ENCODE measurements around the gene KLHL36. TPM values are rescaled to one million over a fixed set of nuclear protein-coding genes. Genes with fewer than 3 reads are reported as not detected.
"Not testable (repeated sequence)": the region's sequence is repeated elsewhere in the genome, so short reads cannot be mapped to it uniquely, and the experiment has no call there.

The KLHL36 gene
- total and polyA plus RNA-seq, 9 donors = 20.7 to 94.9 (median 55.9) TPM

DNA sequence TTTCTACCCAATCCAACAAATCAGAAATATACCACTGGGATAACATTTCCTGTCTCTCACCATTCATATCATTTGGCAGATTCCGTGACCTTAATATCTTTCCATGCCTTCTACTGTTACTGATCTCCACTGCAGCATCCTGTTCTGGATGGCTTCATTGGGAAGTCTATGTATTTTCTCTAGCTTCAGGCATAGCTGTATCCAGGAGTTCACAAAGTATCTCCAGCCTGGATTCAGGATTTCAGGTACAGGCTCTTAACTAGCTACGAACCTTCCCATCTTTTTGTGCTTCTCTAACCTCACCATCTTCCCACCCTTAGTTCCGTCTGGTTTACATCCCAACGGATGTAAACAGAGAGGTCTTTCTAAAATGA, 36.3 kb downstream of the KLHL36 start:
- DNase-seq = no peak
- no peaks in the 10 kb centered on the region for H3K36me3 ChIP-seq
- no peak for TF ChIP-seq CTCF (IDR thresholded peaks at IDR 0.05)
- TF ChIP-seq EP300 (IDR thresholded peaks at IDR 0.05) = no peak
- no peaks in the 10 kb centered on the region for H3K9me3 ChIP-seq
- no peaks in the 10 kb centered on the region for H3K27me3 ChIP-seq
- no peaks in the 10 kb centered on the region for H3K4me1 ChIP-seq (ENCODE audit: insufficient read depth)
- H3K4me3 ChIP-seq = no peak overlapping the region
- WGBS, 3 donors = 93 to 94% (median 93%) methylated on average over 4 of the region's 4 CpGs
- intact Hi-C loops (cut with DNase I) = no loop called here
- no peak overlapping the region for H3K27ac ChIP-seq

GRCh38 chr16:84685210-84685609, 36.9 kb downstream of the KLHL36 start:
- no peaks in the 10 kb centered on the region for H3K4me1 ChIP-seq (ENCODE audit: insufficient read depth)
- no peaks in the 10 kb centered on the region for H3K27me3 ChIP-seq
- no peak overlapping the region for H3K27ac ChIP-seq
- intact Hi-C loops (cut with DNase I) = no loop called here
- no peaks in the 10 kb centered on the region for H3K9me3 ChIP-seq
- TF ChIP-seq POLR2A (IDR thresholded peaks at IDR 0.05) (no peak), CTCF (IDR thresholded peaks at IDR 0.05) (no peak), EP300 (IDR thresholded peaks at IDR 0.05) (no peak)
- H3K4me3 ChIP-seq = no peak overlapping the region
- 81 to 84% (median 83%) methylated on average over 8 of the region's 8 CpGs for WGBS, 3 donors
- H3K36me3 ChIP-seq = no peaks in the 10 kb centered on the region
- no peak for DNase-seq

DNA sequence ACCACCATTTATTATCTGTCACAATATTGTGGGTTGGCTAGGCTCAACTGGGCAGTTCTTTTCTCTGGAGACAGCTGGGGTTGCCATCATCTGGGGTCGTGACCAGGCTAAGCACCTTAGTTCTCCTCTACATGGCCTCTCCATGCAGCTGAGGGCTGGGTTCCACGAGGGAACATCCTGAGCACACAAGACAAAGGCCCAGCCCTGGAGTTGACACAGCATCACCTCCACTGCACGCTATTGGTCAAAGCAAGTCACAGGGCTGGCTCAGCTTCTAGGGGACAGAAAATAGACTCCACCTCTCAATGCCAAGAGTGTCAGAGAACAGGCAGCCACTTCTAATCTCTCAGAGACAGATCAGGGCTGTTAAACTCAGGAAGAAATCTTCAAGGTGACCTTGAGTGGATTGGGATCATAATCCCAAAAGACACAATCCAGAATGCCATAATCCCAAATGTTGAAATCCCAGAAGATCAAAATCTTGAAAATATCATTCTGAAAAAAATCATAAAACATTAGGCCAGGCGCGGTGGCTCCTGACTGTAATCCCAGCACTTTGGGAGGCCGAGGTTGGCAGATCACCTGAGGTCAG, 38.5 kb downstream of the KLHL36 start:
- no peak overlapping the region for H3K4me3 ChIP-seq
- H3K36me3 ChIP-seq = no peaks in the 10 kb centered on the region
- intact Hi-C loops (cut with DNase I) = no loop called here
- DNase-seq = no peak
- H3K4me1 ChIP-seq (ENCODE audit: insufficient read depth) = no peaks in the 10 kb centered on the region
- no peak overlapping the region for H3K27ac ChIP-seq
- TF ChIP-seq EP300 (IDR thresholded peaks at IDR 0.05) = no peak
- WGBS, 3 donors = 85 to 88% (median 86%) methylated on average over 6 of the region's 6 CpGs
- no peaks in the 10 kb centered on the region for H3K27me3 ChIP-seq
- H3K9me3 ChIP-seq = no peaks in the 10 kb centered on the region

- no peak for DNase-seq
- no peaks in the 10 kb centered on the region for H3K4me1 ChIP-seq (ENCODE audit: insufficient read depth)
- no peak overlapping the region for H3K27ac ChIP-seq
- intact Hi-C loops (cut with DNase I) = no loop called here
- no peaks in the 10 kb centered on the region for H3K27me3 ChIP-seq
- no peaks in the 10 kb centered on the region for H3K9me3 ChIP-seq
- H3K4me3 ChIP-seq = no peak overlapping the region
- TF ChIP-seq CTCF (IDR thresholded peaks at IDR 0.05) = no peak
- no peak for TF ChIP-seq POLR2A (IDR thresholded peaks at IDR 0.05)
- TF ChIP-seq EP300 (IDR thresholded peaks at IDR 0.05) = no peak
- WGBS, 3 donors = 84 to 91% (median 90%) methylated on average over 6 of the region's 6 CpGs
- H3K36me3 ChIP-seq = no peaks in the 10 kb centered on the region
These were observed 39.4 kb downstream of the KLHL36 start for GRCh38 chr16:84687715-84688114.

DNA sequence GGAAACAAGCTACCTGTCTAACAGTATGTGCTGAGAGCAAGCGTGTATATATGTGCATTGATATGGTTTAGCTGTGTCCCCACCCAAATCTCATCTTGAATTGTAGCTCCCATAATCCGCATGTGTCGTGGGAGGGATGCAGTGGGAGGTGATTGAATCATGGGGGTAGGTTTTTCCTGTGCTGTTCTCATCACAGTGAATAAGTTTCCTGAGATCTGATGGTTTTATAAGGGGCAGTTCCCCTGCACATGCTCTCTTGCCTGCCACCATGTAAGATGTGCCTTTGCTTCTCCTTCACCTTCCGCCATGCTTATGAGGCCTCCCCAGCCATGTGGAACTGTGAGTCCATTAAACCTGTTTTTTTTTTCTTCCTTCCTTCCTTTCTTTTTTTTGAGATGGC, 39.9 kb downstream of the KLHL36 start:
- H3K36me3 ChIP-seq; intact Hi-C loops (cut with DNase I); H3K4me1 ChIP-seq (ENCODE audit: insufficient read depth); H3K4me3 ChIP-seq; H3K27me3 ChIP-seq; H3K9me3 ChIP-seq; DNase-seq; H3K27ac ChIP-seq: not testable (repeated sequence)
- 97 to 99% (median 98%) methylated on average over 4 of the region's 4 CpGs for WGBS, 3 donors
